Upper lobe of left lung (tissue), 4 donors: ENCODE measurements around the gene ASL.

ENCODE experiments used
- CTCF ChIP-seq, 6 experiments: fragments of 450-650 bp in 4 of 6; fragments of 200-600 bp in 2 of 6; sonication (generic) in 2 of 6; IDR thresholded peaks; one replicate each; pipeline ENCODE4 v1.5.1; 2016 to 2019; ENCODE audit warnings: antibody characterized with exemption in 6 of 6
- EP300 ChIP-seq, 4 donors: sonication (generic); formaldehyde crosslinking; IDR thresholded peaks; one replicate each; pipeline ENCODE4 v1.5.1; 2017; ENCODE audit warnings: antibody characterized with exemption in 4 of 4, control low read depth in 2 of 4
- POLR2A ChIP-seq, 4 donors: fragments of 450-650 bp; IDR thresholded peaks; one replicate each; pipeline ENCODE4 v1.5.1; 2016 to 2017; ENCODE audit warnings: antibody characterized with exemption in 4 of 4, mild to moderate bottlenecking in 2 of 4

DNA sequence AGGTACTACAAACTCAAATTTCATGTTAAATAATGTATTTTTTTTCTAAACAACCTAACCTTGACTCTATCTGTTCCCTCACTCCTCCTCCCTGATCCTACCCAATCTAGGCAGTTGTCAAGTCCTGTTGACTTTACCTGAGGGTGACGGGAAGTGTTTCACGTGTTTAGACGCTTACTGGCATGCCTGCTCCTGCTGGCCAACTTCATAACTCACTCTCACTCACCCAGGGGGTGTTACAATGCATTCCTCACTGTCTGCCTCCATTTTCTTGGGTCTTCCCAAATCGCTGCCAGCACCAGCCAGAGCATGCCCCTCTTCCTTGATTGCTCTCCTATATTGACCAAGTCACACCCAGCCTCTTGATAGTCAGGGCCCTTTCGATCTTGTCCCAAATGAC is 67.4 kb downstream of the ASL start:
- TF ChIP-seq POLR2A (IDR thresholded peaks at IDR 0.05) = no peak
- TF ChIP-seq CTCF (IDR thresholded peaks at IDR 0.05) = no peak
- TF ChIP-seq EP300 (IDR thresholded peaks at IDR 0.05) = peak in 1 of 4 donors; percentile 79
